Body of pancreas (tissue), 4 donors: Measurements from ENCODE around the gene NKX2-2.

Source experiments
- CTCF ChIP-seq, 7 experiments: fragments of 450-650 bp in 4 of 7; fragments of 200-600 bp in 3 of 7; sonication (generic) in 3 of 7; IDR thresholded peaks; one replicate each; pipeline ENCODE4 v1.5.1; 2016 to 2019; ENCODE audit warnings: antibody characterized with exemption in 7 of 7
- POLR2A ChIP-seq, 3 donors: fragments of 450-650 bp; IDR thresholded peaks; one replicate each; pipeline ENCODE4 v1.6.1; 2016; ENCODE audit warnings: antibody characterized with exemption in 3 of 3, mild to moderate bottlenecking in 2 of 3

GRCh38 chr20:21562656-21563055, 48.8 kb upstream of the NKX2-2 start:
- no peak for TF ChIP-seq CTCF (IDR thresholded peaks at IDR 0.05)
- TF ChIP-seq POLR2A (IDR thresholded peaks at IDR 0.05): no peak
